ENCODE measurements around the gene SGPL1.

GRCh38 chr10:70893227-70894006 lies 77.7 kb downstream of the SGPL1 start:
- TF ChIP-seq CTCF (IDR thresholded peaks at IDR 0.05) (no peak), POLR2A (IDR thresholded peaks at IDR 0.05) (no peak)
